Activated CD4-positive, alpha-beta T cell treated with anti-CD3 and anti-CD28 coated beads, Interleukin-10, Interleukin-2, amounts not matched to agents 100 ng/mL and 50 ng/mL, durations not matched to agents 16 hours and 8 hours (primary cell): ENCODE measurements around the gene BRD2.
A peak's percentile ranks its signal among the peaks of the same experiment; 100 is the strongest.

Experiments
- DNase-seq: peaks from one replicate; pipeline ENCODE4 v3.0.0-alpha.2; 2020

The BRD2 gene

GRCh38 chr6:32950010-32950409 lies 18.4 kb upstream of the BRD2 start:
- no peak for DNase-seq

- no peak for DNase-seq
Measured at GRCh38 chr6:32950449-32950848, 17.9 kb upstream of the BRD2 start.

- DNase-seq = peak; percentile 95
Measured at GRCh38 chr6:32952817-32953739, 15.3 kb upstream of the BRD2 start, which contains the start of gene HLA-DMA. TSS of gene HLA-DMA (minus strand) at chr6:32953097. CDS start at chr6:32953036, 61 bp downstream.

GRCh38 chr6:32953775-32954174 lies 14.6 kb upstream of the BRD2 start:
- DNase-seq = no peak

DNA sequence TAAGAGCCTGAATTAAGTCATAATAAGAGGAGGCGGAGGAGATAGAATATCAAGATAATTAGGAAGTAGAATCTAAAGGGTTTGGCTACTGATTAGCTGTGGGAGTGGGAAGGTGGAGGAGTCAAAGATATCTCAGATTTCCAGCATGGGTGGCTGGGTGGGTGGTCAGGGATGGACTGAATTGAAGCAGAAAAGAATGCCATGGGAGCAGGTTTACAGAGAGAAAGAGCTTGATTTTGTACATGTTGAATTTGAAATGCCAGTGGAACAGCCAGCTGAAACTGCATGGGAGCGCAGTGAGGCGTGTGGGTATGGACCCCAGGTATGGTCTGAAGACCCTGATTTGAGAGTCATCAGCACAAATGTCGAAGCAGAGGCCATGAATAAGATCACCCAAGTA lies 14.1 kb upstream of the BRD2 start:
- DNase-seq = no peak

DNA sequence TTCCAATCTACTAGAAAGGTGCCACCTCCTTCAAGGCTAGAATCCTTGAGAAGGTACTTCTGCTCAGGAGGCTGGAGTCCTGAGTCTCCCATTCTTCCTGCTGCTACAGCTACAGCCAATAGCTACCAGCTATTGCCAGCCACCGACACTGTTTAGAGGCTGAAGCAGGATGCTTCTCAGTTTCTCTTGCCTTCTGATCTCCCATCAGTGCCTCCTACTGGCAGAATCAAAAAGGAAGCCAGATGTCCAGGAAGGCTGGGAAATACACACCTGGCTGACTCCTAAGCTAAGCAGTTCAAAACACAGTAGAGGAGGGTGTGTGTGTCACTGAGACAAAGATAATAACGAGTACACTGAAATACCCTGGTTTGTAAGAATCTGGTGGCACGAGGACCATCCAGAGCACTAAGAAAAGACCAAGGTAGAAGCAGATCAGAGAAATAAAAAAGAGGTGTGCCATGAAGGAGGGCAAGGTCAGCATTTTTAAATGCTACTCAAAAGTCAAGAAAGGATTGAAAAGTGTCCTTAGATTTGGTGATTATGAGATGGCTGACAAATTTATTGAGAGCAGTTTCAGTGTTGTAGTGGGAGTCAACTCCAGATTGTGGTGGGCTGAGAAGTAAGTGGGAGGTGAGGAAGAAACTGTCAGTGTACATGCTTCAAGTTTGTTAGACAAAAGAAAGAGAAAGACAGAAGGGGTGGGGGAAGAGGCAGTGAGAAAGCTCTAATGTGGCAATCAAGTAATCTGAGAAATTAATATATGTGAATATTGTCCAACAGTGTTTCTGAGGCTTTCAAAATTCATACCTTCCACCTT lies 13.2 kb upstream of the BRD2 start:
- peak; percentile 62 for DNase-seq

DNA sequence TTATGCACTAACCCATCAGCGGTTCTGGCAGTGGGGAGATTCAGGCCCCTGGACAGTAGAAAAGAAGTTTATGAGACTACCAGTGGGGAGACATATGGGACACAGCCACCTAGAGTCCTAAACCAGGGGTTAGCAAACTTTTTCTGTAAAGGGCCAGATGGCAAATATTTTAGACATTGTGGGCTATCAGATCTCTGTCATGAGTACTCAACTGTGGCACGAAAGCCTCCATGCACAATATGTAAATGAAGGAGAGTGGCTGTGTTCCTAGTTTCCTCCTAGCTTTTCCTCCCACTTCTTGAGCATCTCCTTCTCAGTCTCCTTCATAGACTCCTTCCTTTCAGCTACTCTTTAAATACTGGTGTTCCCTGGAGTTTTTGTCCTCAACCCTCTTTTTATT lies 12.2 kb upstream of the BRD2 start:
- DNase-seq = no peak

GRCh38 chr6:32960563-32960962 lies 7.8 kb upstream of the BRD2 start:
- no peak for DNase-seq

DNA sequence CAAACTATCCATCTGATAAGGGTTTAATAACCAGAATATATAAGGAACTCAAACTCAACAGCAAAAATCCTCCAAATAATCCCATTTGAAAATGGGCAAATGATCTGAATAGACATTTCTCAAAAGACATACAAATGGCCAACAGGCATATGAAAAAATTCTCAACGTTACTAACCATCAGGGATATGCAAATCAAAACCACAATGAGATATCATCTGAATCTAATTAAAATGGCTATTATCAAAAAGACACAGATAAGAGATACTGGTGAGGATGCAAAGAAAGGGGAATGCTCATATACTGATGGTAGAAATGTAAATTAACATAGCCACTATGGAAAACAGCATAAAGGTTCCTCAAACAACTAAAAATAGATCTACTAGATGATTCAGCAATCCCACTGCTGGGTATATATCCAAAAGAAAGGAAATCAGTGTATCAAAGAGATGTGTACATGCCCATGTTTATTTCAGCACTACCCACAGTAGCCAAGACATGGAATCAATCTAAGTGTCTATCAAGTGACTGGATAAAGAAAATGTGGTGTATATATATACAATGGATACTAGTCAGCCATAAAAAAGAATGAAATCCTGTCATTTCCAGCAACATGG lies 6.1 kb upstream of the BRD2 start:
- no peak for DNase-seq

DNA sequence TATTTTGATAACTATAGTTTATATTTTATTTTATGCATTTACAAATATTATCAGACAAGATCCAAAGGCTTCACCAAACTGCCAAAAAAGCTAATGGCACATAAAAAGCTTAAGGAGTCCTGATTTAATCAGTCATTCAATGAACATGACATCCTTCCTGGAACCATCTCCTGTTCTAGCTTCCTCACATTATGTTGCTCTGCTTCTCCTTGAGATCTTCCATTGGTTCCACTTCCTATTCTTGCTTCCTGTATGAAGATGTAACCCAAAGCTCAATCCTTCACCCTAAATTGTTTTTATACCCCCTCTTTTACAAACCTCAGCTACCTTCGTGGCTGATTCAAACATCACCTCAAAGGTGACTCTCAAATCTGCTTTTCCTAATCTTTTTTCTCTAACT lies 4.5 kb upstream of the BRD2 start:
- DNase-seq = no peak

DNA sequence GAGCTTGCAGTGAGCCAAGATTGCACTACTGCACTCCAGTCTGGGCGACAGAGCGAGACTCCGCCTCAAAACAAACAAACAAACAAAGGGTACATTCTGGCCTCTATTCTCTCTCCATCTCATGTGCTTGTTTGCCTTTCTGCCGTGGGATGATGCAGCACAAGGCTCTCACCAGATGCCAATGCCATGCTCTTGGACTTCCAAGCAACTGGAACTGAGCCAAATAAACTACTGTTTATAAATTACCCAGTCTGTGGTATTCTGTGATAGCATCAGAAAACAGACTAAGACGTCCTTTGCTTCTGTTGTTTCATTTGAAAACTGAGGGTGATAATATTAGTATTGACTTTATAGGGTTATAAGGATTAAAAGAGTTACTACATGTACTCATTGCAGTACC lies 3.6 kb upstream of the BRD2 start:
- DNase-seq = no peak

- DNase-seq = peak; percentile 68
Measured at GRCh38 chr6:32967151-32968091, 973 bp upstream of the BRD2 start.

DNA sequence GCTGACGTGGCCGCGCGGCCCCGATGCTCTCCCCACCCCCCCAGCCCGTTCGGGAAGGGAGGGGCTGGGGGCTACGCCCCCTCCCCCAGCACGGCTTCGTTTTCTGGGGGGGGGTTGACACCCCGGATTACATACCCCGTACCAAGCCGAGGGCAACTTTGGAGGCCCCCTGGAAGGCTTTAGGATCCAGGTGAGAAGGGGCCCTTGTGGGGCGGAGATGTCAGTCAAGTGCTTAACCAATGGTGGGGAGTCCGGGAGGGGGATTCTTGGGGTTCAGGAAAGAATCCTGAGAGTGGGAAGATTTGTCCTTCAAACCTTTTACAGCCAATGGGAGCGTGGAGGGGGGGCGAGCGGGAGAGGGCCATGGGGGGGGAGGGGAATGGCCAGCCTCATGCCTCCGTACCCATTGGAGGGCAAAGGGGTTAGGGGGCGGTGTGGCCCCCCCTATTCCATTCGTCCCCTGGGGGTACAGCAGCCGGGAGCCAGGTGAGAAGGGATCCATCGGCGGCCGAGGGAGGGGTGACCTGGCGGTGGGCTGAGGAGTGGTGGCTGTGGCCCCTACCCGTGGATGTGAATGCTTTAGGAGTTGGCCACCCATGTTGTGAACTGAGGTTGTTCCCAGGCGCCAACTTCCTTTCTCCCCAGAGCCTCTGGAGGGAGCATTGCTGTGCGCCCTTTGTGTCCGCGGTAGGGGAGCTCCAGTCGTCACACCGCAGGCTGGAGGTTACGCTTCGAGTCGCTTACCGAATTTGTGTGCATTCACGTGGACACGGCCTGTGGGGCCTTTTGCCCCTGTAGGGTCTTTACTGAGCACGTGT lies 682 bp downstream of the BRD2 start:
- DNase-seq = peak; percentile 86

- DNase-seq = peak; percentile 87
Measured at GRCh38 chr6:32969685-32970412, 1.5 kb downstream of the BRD2 start.

- DNase-seq = peak; percentile 91
Measured at GRCh38 chr6:32970413-32971241, 2.2 kb downstream of the BRD2 start.

DNA sequence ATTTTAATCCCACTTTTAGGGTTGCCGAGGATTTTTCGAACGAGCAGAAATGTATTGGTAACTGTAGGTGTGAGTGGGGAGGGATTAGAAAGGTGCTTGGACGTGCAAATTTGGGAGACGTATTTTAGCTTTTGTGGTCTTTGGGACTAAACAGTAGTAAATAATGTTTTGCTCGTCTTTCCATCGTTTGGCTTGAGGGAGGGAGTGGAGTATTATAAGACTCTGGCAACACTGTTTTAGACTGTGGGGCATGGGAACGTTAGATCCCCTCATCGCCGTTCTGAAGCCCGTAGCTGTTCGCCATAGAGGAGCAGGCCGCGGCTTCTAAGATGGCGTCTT lies 2.8 kb downstream of the BRD2 start:
- DNase-seq = no peak

GRCh38 chr6:32971581-32972352 lies 3.4 kb downstream of the BRD2 start:
- DNase-seq = peak; percentile 100

DNA sequence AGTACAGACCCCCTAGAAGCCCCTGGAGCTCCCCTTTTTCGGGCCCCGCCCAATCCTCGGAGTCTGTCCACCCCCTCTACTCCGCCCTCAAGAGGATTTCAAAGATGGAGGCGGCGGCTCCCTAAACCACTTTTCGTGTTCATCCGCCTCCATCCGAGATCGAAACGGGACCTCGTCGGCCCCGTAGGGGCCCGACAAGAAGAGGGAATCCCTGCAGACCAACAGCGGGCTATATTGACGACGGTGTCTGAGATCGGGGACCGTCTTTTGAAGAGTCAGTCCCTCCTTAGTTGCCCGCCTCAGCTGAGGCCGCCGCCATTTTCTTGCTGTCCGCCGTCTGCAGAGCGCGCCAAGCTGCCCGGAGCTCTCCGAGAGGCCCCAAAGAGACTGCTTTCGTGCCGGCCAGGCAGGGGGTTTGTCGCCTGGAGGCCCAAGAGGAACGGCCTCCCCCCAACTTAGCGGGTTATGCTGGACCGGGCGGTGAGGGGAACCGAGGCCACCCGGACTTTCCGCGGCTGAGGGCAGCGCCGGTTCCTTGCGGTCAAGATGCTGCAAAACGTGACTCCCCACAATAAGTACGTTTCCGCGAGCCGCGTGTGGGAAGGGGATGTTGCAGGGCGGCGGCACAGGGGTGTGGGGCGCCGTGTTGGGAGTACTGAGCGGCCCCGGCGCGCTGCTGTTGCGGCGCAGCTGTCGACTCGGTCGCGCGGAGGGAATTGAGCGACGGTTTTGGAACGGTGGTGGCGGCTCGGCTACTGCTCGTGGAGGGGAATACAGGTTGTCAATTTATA lies 4.2 kb downstream of the BRD2 start:
- DNase-seq = peak; percentile 66
